Activated CD4-positive, CD25-positive, alpha-beta regulatory T cell treated with anti-CD3 and anti-CD28 coated beads, Interleukin-2, amount 50 U/mL, for 16 hours (primary cell): ENCODE measurements around the gene MRPL11.
"Not testable (repeated sequence)": the region's sequence is repeated elsewhere in the genome, so short reads cannot be mapped to it uniquely, and the experiment has no call there.

Source experiments
- DNase-seq: peaks from one replicate; pipeline ENCODE4 v3.0.0-alpha.2; 2020; ENCODE audit warnings: low read depth, low spot score

The MRPL11 gene

DNA sequence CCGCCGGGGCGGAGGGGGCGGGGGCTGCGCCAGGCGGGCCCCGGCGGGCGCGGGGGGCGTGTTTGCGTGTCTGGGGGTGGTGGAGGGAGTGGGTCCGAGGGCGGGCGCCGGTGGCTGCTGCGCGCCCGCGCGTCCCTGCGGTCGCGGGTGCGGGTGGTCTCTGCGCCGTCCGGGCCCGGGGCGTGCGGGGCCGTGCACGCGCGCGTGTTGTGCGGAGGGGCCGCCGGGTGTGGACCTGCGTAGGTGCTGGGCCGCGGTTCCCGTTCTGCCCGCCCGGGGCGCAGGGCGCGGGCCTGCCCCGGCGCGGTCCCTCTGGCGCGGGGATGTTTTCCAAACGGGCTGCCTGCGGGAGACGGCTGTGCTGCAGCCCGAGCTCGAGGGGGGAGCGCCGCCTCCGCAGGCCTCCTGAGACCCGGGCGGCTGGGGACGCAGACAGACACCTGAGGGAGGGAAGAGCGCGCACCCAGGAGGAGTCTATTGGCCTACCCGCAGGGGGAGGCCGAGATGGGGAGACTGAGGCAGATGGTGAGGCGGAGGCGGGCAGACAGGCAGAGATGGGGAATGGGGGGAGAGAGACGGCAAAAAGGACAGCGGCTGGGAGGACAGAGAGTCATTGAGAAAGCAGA, 28.5 kb upstream of the MRPL11 start:
- peak; percentile 9 for DNase-seq

DNA sequence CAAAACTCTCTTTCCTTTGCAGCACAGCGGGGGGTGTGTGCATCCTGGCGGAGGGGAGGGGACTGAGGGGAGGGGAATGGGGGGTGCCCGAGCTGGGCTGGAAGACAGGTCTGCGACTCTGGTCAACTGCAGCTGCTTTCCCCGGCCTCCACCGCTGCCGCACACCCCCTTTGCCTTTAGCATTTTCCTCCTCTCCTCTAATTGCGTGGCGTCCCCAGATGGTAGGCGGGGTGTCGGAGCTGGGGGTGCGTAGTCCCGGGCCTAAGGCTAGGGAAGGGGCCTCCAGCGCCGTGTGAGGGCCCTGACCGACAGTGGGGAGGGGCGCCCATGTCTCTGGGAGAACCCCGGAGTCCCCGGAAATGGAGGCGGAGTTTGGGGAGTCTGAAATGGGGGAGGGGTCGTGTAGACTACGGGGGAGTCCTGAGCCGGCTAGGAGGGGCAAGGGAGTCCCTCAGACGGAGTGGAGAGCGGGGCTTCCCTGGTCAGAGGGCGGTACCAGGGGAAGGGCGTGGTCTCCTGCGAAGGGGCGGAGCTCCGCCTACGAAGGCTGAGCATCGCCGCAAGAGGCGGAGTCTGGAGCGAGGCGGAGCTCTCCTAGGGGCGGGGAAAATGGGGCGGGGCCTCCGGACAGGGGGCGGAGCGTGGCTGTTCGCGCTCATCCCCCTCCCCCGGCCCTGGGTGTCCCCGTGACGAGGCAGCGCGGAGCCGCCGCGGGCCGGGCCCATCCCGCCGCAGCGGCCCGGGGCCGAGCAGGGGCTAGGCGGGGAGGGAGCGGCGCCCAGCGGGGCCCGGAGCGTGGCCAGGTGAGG, 27.8 kb upstream of the MRPL11 start, which contains the start of gene PELI3:
Gene PELI3, plus strand, starts transcription at position 681 of the 809 bp plus-strand sequence. CDS start 1,224 bp downstream, outside the sequence.
- DNase-seq, result peak; percentile 87

DNA sequence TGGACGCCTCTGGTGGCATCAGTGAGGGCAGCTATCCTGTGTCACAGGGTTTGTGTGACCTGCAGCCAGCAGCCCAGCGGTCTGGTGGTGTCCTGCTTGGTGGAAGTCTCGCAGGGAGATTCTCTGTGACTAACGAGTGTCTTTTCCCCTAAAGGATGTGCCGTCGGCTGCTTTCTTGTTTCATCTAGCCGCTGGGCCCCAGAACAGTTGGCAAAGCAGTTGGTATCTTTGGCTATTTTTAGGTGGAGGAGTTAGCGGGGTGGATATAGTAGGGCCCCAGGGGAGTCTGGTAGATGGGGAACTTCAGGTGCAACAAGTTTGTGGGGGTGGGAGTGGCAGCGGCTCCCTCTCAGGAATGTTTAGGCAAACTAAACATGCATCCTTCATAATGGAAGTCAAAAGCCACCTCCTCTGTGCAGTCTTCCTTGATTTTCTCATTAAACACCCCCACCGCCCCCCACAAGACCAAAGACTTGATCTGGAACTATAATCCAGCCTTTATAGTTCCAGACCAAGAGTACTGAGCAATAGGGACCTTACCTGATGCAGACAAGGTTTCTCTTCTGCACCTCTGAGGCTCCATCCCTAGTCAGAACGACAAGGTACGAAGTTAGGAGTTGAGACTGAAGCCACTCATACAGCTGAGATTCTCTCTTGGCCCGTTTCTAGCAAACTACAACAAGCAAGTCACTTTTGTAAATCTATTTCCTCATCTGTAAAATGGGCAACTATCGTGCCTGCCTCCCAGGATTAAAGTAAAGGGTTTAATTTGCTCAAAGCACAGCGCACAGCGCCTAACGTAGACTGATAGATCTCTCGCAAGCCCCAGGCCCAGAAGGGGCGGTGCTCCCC, 27.0 kb upstream of the MRPL11 start:
- DNase-seq, result no peak

DNA sequence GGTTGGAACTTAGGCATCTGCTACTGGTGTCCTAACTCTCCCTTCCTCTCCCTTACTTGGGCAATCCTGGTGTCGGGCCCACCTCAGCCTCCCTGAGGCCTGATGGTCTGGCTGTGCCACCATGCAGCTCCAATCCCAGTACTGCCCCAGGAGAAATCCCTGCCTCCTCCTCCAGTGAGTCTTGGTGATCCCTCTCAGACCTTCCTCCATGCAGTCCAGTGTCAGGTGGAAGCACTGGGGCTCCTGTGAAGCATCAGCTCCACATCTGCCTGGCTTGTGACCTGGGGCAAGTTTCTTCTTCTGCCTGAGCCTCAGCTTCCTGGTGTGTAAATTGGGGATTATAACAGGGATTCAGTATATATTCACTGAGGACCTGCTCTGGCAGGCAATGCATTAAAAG, 26.3 kb upstream of the MRPL11 start:
- no peak for DNase-seq

DNA sequence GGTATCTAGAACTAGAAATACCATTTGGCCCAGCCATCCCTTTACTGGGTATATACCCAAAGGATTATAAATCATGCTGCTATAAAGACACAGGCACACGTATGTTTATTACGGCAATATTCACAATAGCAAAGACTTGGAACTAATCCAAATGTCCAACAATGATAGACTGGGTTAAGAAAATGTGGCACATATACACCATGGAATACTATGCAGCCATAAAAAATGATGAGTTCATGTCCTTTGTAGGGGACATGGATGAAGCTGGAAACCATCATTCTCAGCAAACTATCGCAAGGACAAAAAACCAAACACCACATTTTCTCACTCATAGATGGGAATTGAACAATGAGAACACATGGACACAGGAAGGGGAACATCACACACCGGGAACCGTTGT, 25.5 kb upstream of the MRPL11 start:
- DNase-seq, result not testable (repeated sequence)

DNA sequence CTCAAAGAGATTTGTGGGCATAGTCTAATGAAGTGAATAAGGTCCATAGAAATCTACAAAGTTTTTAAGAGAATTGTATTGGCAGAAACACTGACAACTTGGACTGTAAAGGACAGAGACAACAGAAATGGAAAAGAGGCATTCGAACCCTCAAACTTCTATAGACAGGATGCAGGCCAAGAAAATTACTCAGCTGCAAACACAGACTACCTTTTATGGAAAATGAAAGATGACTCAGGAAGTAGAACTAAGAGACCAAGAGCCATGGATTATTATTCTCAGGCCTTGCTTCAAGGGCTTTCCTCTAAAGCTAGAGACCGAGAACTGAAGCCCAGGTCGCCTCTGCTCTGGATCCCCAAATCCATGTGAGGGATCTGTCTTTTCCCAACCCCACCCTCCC, 24.3 kb upstream of the MRPL11 start:
- DNase-seq, result no peak

DNA sequence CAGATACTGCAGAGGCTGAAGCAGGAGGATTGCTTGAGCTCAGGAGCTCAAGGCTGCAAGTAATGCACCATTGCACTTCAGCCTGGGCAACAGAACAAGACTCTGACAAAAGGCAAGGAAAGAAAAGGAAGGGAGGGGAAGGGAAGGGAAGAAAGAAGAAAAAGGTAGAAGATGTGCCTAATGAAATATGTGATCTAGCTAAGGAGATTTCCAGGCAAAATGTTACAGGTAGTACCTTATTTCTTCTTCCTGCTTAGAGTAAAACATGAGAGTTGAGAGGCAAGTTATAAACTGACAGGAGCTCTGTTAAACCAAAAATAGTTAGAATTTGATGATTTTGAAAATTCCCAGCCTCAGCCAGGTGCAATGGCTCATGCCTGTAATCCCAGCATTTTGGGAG, 23.4 kb upstream of the MRPL11 start:
- DNase-seq, result no peak

DNA sequence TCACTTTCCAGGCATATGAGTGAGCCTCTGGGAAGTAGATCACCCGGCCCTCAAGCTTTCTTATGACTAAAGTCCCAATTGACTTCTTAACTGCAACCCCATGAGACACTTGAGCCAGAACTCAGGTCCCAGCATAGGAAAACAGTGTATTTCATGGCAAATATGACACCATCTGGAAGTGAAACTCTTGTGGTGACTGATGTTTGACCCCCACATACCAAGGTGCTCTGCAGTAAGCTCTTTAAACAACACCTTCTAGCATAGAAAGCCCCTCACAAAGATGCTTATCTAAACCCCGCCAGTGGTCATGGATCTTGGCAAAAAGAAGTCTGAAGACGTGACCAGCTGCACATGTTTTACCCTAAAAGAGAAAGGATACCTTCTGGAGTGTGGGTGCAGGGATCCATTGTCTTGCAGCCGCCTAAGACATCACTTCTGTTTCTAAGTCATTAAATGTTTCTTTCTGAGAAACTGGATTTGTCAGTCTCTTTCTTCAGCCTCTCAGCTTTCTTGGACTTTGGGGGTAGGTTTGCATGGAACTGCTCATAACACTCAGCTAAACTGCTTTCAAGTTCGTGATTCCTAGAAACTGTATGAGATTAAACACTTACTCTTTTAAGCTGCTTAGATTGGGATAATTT, 20.6 kb upstream of the MRPL11 start:
- DNase-seq, result no peak

DNA sequence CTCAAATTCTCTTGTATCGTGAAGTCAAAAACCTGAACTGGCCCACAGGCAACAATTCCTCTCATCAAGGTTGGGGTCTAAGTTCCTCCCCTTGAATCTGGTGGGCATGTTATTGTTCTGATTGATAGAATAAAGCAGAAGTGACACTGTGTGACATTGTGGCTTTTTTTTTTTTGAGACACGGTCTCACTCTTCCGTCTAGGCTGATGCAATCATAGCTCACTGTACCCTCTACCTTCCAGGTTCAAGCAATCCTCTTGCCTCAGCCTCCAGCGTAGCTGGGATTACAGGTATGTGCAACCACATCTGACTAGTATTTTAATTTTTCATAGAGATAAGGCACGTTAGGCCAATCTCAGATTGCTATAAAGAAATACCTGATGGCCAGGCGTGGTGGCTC, 19.2 kb upstream of the MRPL11 start:
- no peak for DNase-seq

DNA sequence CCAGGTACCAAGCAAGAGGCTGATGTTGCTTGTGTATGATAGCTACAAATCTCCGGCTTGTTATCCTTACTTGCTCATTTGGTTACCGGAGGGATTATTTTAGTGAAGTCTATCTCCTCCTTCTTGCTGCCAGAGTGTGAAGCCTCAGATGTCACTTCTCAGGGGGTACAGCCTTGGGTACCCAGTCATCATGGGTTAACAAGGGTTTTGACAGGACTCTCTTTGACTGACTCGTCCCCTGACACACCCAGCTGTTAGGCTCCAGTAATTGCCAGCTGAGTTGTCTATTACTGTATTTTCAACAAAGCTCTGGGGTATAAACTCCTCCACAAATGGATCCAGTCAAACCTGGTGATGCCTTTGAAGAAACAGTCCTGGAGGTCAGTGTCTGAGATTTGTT, 16.2 kb upstream of the MRPL11 start:
- DNase-seq, result no peak

DNA sequence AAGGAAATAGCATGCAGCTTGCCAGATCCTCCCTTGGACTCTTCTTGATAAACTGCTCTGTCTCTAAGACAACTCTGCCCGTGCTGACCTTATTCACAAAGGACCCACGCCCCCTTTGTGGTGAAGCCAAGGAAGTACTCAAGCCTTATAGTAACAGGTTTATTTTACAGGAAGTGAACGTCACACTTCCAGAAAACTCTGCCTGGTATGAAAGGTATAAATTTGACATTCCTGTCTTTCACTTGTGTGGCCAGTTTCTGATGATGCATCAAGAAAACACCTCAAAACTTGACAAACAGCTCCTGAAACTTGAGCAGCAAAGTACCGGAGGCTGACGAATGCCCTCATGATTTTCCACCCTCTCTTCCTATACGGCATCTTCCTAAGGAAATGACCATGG, 15.6 kb upstream of the MRPL11 start:
- DNase-seq, result no peak

DNA sequence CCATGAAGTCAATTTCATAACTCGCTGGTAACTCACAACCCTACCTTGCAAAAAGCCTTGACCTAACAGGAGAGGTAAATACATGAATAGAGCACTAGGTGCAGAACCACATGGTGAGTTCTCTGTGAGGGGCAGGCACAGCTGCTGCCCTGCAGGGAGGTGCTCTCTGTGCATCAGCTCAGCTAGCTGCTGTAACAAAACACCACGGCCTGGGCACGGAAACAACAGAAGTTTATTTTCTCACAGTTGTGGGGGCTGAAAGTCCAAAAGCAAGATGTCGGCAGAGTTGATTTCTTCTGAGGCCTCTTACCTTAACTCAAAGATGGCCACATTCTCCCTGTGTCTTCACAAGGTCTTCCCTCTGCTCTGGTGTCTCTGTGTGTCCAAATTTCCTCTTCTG, 13.0 kb upstream of the MRPL11 start:
- no peak for DNase-seq

DNA sequence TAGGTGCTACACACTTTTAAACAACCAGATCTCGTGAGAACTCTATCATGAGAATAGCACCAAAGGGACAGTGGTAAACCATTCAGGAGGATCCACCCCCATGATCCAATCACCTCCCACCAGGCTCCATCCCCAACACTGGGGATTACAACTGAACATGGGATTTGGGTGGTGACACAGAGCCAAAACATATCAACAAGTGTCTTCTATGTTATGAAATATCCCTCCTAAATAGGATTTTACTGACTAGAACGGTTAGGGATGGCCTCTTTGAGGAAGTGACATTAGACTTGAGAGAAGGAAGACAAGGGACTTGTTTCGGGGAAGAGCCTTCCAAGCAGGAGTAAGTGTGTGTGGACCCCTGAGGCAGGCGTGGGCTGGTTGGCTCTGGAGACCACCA, 11.9 kb upstream of the MRPL11 start:
- no peak for DNase-seq

DNA sequence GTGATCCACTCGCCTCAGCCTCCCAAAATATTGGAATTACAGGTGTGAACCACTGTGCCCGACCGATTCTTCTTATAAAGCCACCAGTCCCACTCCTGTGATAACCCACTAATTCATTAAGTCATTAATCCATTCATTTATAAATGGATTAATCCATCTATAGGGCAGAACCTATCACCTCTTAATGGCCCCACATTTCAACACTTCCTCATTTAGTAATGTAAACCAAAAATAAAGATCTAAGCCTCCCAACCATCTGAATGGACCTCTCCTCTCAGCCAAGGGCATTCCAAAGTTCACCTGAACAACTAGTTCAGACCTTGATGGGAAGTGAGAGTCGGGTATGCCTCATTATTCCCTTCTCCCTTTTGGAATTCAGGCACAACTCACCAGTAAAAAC, 9.9 kb upstream of the MRPL11 start:
- no peak for DNase-seq

DNA sequence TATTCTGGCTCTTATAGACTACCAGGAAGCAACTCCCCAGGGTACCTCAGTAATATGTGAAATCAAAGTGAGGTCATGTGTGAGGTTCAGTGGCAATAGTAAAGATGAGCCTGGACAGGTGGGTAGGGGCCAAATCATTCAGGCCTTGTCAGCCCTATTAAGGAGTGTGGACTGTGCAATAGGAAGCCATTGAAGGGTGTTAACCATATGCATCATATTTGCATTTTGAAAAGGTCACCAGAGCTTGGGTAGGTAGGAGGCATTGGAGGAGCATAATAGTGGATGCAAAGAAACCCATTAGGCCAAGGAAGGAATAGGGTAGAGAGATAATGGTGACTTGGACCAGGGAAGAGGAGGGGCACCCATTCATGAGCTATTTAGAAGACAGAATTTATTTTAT, 8.4 kb upstream of the MRPL11 start:
- no peak for DNase-seq

DNA sequence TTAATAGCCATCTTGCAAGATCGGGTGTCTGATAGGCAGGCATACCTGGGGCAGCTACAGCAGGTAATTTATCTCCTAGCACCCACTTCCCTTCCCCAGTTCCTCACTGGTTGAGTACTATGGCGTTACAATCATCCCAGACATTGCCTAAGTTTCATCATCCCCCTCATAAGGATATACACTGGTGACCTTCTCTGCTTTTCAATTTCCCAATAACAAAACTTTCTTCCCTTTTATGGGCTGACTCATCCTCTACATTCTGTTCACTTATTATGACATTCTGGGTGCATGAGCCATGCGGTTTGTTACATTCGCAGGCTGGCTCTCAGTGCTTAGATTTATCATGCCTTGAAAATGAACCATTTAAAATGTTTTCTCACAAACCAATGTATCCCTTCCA, 5.0 kb upstream of the MRPL11 start:
- no peak for DNase-seq

DNA sequence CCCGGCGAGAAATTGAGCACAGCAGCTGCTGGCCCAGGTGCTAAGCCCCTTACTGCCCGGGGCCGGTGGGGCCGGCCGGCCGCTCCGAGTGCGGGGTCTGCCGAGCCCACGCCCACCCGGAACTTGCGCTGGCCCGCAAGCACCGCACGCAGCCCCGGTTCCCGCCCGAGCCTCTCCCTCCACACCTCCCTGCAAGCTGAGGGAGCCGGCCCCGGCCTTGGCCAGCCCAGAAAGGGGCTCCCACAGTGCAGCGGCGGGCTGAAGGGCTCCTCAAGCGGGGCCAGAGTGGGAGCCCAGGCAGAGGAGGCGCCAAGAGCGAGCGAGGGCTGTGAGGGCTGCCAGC, 2.3 kb upstream of the MRPL11 start:
- not testable (repeated sequence) for DNase-seq

DNA sequence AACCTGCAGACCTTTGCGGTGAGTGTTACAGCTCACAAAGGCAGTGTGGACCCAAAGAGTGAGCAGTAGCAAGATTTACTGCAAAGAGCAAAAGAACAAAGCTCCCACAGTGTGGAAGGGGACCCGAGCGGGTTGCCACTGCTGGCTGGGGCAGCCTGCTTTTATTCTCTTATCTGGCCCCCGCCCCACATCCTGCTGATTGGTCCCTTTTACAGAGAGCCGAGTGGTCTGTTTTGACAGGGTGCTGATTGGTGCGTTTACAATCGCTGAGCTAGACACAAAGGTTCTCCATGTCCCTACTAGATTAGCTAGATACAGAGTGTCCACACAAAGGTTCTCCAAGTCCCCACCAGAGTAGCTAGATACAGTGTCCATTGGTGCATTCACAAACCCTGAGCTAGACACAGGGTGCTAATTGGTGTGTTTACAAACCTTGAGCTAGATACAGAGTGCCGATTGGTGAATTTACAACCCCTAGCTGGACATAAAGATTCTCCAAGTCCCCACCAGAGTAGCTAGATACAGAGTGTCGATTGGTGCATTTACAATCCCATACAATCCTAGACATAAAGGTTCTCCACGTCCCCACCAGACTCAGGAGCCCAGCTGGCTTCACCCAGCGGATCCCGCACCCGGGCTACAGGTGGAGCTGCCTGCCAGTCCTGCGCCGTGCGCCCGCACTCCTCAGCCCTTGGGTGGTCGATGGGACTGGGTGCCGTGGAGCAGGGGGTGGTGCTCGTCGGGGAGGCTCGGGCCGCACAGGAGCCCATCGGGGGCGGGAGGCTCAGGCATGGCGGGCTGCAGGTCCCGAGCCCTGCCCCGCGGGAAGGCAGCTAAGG, 1.7 kb upstream of the MRPL11 start:
- not testable (repeated sequence) for DNase-seq

DNA sequence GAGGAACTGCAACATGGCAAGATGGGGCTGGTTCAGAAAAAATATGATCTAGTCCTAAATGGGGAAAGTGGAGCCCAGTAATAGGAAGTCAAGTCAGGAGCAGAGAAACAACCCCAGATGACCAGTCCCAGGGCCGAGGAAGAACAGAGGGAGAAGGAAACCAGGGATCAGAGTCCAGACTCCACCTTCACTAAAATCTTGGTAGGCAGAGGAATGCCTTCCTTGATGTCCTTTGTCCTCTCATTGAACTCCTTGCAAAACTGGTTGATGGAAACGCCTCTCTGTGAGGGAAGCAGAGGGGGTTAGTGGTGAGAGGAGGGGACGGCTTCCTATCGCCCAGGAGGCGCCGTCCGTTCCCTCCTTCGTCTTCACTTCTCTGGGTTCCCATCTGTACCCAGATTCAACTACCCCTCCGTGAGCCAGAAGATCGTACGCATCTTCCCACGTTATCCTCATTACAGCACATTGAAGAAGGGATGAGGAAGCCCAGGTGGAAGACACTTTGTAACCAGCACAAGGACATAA, 607 bp downstream of the MRPL11 start:
- no peak for DNase-seq

DNA sequence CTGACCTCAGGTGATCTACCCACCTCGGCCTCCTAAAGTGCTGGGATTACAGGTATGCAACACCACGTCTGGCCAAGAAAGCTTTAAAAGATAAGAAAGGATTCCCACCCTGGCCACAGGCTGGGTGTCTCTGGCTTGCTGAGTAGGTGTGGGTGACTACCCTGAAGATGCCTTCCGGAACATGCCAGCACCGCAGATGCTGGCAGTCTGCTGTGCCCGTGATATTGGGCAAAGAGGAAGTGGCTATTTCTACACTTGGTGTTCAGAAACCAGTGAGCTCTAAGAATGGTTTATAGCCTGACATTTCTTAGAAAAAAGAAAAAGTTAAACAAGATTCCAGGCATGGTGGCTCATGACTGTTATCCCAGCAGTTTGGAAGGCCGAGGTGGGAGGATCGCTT, 6.1 kb downstream of the MRPL11 start:
- no peak for DNase-seq

DNA sequence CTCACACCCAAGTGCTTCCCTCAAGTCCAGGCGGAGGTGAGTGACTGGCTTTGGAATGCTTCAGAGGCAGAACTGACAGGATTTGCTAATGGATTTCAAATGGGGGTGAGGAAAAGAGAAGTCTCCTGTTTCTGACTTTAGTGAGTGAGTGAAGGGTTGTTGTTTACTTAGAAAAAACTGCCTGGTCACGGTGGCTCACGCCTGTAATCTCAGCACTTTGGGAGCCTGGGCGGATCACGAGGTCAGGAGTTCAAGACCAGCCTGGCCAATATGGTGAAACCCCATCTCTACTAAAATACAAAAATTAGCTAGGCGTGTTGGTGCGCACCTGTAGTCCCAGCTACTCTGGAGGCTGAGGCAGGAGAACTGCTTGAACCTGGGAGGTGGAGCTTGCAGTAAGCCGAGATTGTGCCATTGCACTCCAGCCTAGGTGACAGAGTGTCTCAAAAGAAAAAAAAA, 6.7 kb downstream of the MRPL11 start:
- not testable (repeated sequence) for DNase-seq
